H1 (cell line): ENCODE data around the gene LMNA. TPM values are rescaled to one million over a fixed set of nuclear protein-coding genes. Genes with fewer than 3 reads are reported as not detected.
A peak's percentile ranks its signal among the peaks of the same experiment; 100 is the strongest.

ENCODE experiments used
- CTCF ChIA-PET: fragments of 300-600 bp; sonication (Branson Sonifier 250); formaldehyde crosslinking; loops from one replicate; lab custom pipeline; 2021; ENCODE audit not compliant: partially characterized antibody; lab: Charles Lee
- POLR2A ChIA-PET: fragments of 300-600 bp; sonication (Branson Sonifier 250); formaldehyde crosslinking; loops from one replicate; lab custom pipeline; 2021; ENCODE audit warnings: inconsistent platforms; ENCODE audit not compliant: partially characterized antibody; lab: Charles Lee
- DNase-seq, 2 experiments: peaks; one replicate each; pipeline versions ENCODE4 v3.0.0 to v3.0.0-alpha.2; 2010 to 2022; ENCODE audit warnings: low spot score in 2 of 2, low read depth in 1 of 2, mixed read lengths in 1 of 2
- FAIRE-seq: peaks from 2 replicates; lab custom pipeline; 2011; peaks lifted over from hg19 to GRCh38; lab: Jason Lieb, UNC
- H2AFZ ChIP-seq: 2 replicates; pipeline ENCODE4 v1.8.1; 2012; ENCODE audit warnings: low read length, inconsistent platforms
- H2AK5ac ChIP-seq: 2 replicates; pipeline ENCODE4 v1.6.1; 2013; ENCODE audit warnings: low read depth, low read length
- H2BK120ac ChIP-seq: replicated peaks from 2 replicates; pipeline ENCODE3; 2013; ENCODE audit warnings: low read depth, low read length, inconsistent platforms
- H2BK12ac ChIP-seq: 2 replicates; pipeline ENCODE4 v1.6.1; 2013; ENCODE audit warnings: low read depth, low read length
- H2BK15ac ChIP-seq: 2 replicates; pipeline ENCODE4 v1.6.1; 2013; ENCODE audit warnings: low read length
- H2BK20ac ChIP-seq: 2 replicates; pipeline ENCODE4 v1.6.1; 2013; ENCODE audit warnings: low read length
- H2BK5ac ChIP-seq: 2 replicates; pipeline ENCODE4 v1.6.1; 2013; ENCODE audit warnings: low read depth, low read length
- H3K14ac ChIP-seq: 2 replicates; pipeline ENCODE4 v1.6.1; 2013; ENCODE audit warnings: inconsistent platforms; ENCODE audit not compliant: insufficient read length
- H3K18ac ChIP-seq: 2 replicates; pipeline ENCODE4 v1.6.1; 2013; ENCODE audit warnings: low read length; ENCODE audit errors: extremely low read depth
- H3K23ac ChIP-seq: 2 replicates; pipeline ENCODE4 v1.6.1; 2013; ENCODE audit warnings: inconsistent platforms; ENCODE audit not compliant: insufficient read length
- H3K23me2 ChIP-seq: 2 replicates; pipeline ENCODE4 v1.6.1; 2013; ENCODE audit warnings: low read depth, low read length
- H3K27ac ChIP-seq: 2 replicates; pipeline ENCODE4 v1.6.1; 2011; ENCODE audit warnings: low read depth, low read length, inconsistent platforms
- H3K27me3 ChIP-seq, 4 experiments: replicated peaks in 1 of 4; 1 replicate in 1 of 4; 2 replicates in 3 of 4; pipeline versions ENCODE4 v1.6.1 to v1.8.1; 2011 to 2013; ENCODE audit warnings: low read length in 3 of 4, mild to moderate bottlenecking in 3 of 4, inconsistent platforms in 2 of 4, mixed read lengths in 2 of 4, moderate library complexity in 1 of 4; ENCODE audit not compliant: control insufficient read depth in 3 of 4, insufficient read depth in 3 of 4; ENCODE audit errors: extremely low read depth in 1 of 4
- H3K36me3 ChIP-seq, 4 experiments: 2 replicates each; pipeline versions ENCODE4 v1.6.1 to v1.8.1; 2011 to 2013; ENCODE audit warnings: mild to moderate bottlenecking in 4 of 4, low read length in 3 of 4, moderate library complexity in 2 of 4, control low read depth in 1 of 4, inconsistent platforms in 1 of 4; ENCODE audit not compliant: insufficient read depth in 4 of 4, control insufficient read depth in 2 of 4
- H3K4ac ChIP-seq: replicated peaks from 2 replicates; pipeline ENCODE3; 2013; ENCODE audit warnings: low read length, low read depth, mixed read lengths, inconsistent platforms; ENCODE audit not compliant: insufficient read length
- H3K4me1 ChIP-seq, 4 experiments: replicated peaks in 1 of 4; 1 replicate in 1 of 4; 2 replicates in 3 of 4; pipeline versions ENCODE4 v1.6.1 to v1.8.1; 2011 to 2013; ENCODE audit warnings: low read length in 3 of 4, inconsistent platforms in 2 of 4, mixed read lengths in 1 of 4; ENCODE audit not compliant: insufficient read depth in 4 of 4, control insufficient read depth in 3 of 4
- H3K4me2 ChIP-seq, 2 experiments: 2 replicates each; pipeline versions ENCODE4 v1.6.1 to v1.8.1; 2011 to 2013; ENCODE audit warnings: low read depth in 2 of 2, low read length in 2 of 2, control low read depth in 1 of 2, inconsistent platforms in 1 of 2, mild to moderate bottlenecking in 1 of 2; ENCODE audit not compliant: insufficient read depth in 1 of 2
- H3K4me3 ChIP-seq, 4 experiments: fragments of 200-600, 300-600 bp in 1 of 4; sonication (generic), shearing (Covaris generic), sonication (Bioruptor Twin) in 1 of 4; 2 replicates each; pipeline versions ENCODE4 v1.5.1 to v1.8.1; 2011 to 2016; ENCODE audit warnings: low read length in 4 of 4, low read depth in 3 of 4, control low read depth in 2 of 4, inconsistent platforms in 2 of 4, mild to moderate bottlenecking in 2 of 4, mixed read lengths in 1 of 4, moderate library complexity in 1 of 4; ENCODE audit not compliant: insufficient read depth in 2 of 4; ENCODE audit errors: extremely low read depth in 1 of 4
- H3K56ac ChIP-seq: replicated peaks from 2 replicates; pipeline ENCODE3; 2013; ENCODE audit warnings: low read depth, mild to moderate bottlenecking, mixed read lengths, low read length, inconsistent platforms; ENCODE audit not compliant: insufficient read length
- H3K79me1 ChIP-seq: 2 replicates; pipeline ENCODE4 v1.6.1; 2013; ENCODE audit warnings: low read depth, low read length, control low read depth
- H3K79me2 ChIP-seq, 2 experiments: 2 replicates each; pipeline versions ENCODE4 v1.6.1 to v1.8.1; 2012 to 2013; ENCODE audit warnings: low read length in 2 of 2, mild to moderate bottlenecking in 2 of 2, inconsistent platforms in 1 of 2; ENCODE audit not compliant: insufficient read depth in 2 of 2, control insufficient read depth in 1 of 2
- H3K9ac ChIP-seq, 4 experiments: replicated peaks in 1 of 4; 1 replicate in 1 of 4; 2 replicates in 3 of 4; pipeline versions ENCODE4 v1.6.1 to v1.8.1; 2011 to 2013; ENCODE audit warnings: low read depth in 3 of 4, low read length in 3 of 4, control low read depth in 2 of 4, mild to moderate bottlenecking in 2 of 4, moderate library complexity in 2 of 4, inconsistent platforms in 1 of 4; ENCODE audit errors: extremely low read depth in 1 of 4
- H3K9me3 ChIP-seq, 2 experiments: 2 replicates each; pipeline versions ENCODE4 v1.6.1 to v1.8.1; 2012 to 2013; ENCODE audit warnings: mild to moderate bottlenecking in 2 of 2, moderate library complexity in 2 of 2, control low read depth in 1 of 2, inconsistent platforms in 1 of 2, low read depth in 1 of 2, low read length in 1 of 2, mixed read lengths in 1 of 2; ENCODE audit not compliant: insufficient read depth in 2 of 2
- H4K20me1 ChIP-seq, 2 experiments: replicated peaks in 1 of 2; 2 replicates each; pipeline versions ENCODE3 to v1.8.1; 2011 to 2013; ENCODE audit warnings: inconsistent platforms in 2 of 2, low read length in 2 of 2, mild to moderate bottlenecking in 1 of 2; ENCODE audit not compliant: insufficient read depth in 2 of 2, control insufficient read depth in 1 of 2
- H4K5ac ChIP-seq: 2 replicates; pipeline ENCODE4 v1.6.1; 2013; ENCODE audit warnings: low read length, low read depth, mixed read lengths, inconsistent platforms; ENCODE audit not compliant: insufficient read length
- H4K8ac ChIP-seq: 2 replicates; pipeline ENCODE4 v1.8.0; 2013; ENCODE audit warnings: mild to moderate bottlenecking, moderate library complexity, low read length, inconsistent platforms; ENCODE audit not compliant: insufficient read depth; ENCODE audit errors: extremely low read depth
- H4K91ac ChIP-seq: replicated peaks from 2 replicates; pipeline ENCODE3; 2013; ENCODE audit warnings: low read length, mixed read lengths, inconsistent platforms; ENCODE audit not compliant: insufficient read length
- CTBP2 ChIP-seq: IDR thresholded peaks from 2 replicates; pipeline ENCODE4 v1.7.0; 2011; ENCODE audit warnings: borderline replicate concordance, mild to moderate bottlenecking, moderate library complexity, mixed read lengths, low read length; ENCODE audit not compliant: insufficient read depth, insufficient read length
- KDM1A ChIP-seq: fragments of 200-600, 300-600 bp; sonication (generic); IDR thresholded peaks from 2 replicates; pipeline ENCODE4 v1.7.1; 2016; ENCODE audit warnings: mild to moderate bottlenecking, low read length, borderline replicate concordance
- RNF2 ChIP-seq: fragments of 200-900, 300-1000 bp; sonication (generic); IDR thresholded peaks from 2 replicates; pipeline ENCODE4 v1.7.1; 2016; ENCODE audit warnings: borderline replicate concordance, low read depth, mild to moderate bottlenecking, antibody characterized with exemption, low read length; ENCODE audit not compliant: poor library complexity, severe bottlenecking; ENCODE audit errors: missing control alignments
- ZNF274 ChIP-seq: IDR thresholded peaks from 2 replicates; pipeline ENCODE4 v1.7.0; 2012; ENCODE audit warnings: low read length, borderline replicate concordance; ENCODE audit errors: extremely low read depth
- WGBS, 2 experiments: shearing (Covaris generic) in 1 of 2; methylation state at CpG; one replicate each; pipeline versions ENCODE4 v1.1.6 to v1.1.7; 2013 to 2015; ENCODE audit warnings: low lambda C conversion rate in 2 of 2, mixed read lengths in 2 of 2, inconsistent platforms in 1 of 2, low coverage in 1 of 2, missing lambda C conversion rate in 1 of 2; ENCODE audit not compliant: insufficient replicate concordance in 2 of 2, insufficient coverage in 1 of 2, insufficient read length in 1 of 2; ENCODE audit errors: extremely low coverage in 1 of 2, missing lambda C conversion rate in 1 of 2; 5-methylcytosine and 5-hydroxymethylcytosine counted together
- polyA plus RNA-seq, 7 experiments: library from polyadenylated mRNA; depleted of rRNA in 3 of 7; stranded (reverse) in 5 of 7; unstranded in 2 of 7; fragments of >200 nt in 5 of 7; fragments of 200-250 nt in 2 of 7; gene quantifications; 1 replicate in 5 of 7; 2 replicates in 1 of 7; 4 replicates in 1 of 7; pipeline versions ENCODE4 v1.2.1 to v1.2.3, GENCODE V29; 2011 to 2013; ENCODE audit warnings: missing spikeins in 2 of 7, mixed read lengths in 2 of 7
- total RNA-seq: library from RNA; stranded (reverse); fragmentation: NEBNext Ultra II Directional; extraction: Animal tissue kit (Norgen Biotek cat#: 25700); gene quantifications from 2 replicates; pipeline ENCODE4 v1.2.1, GENCODE V29; 2021

Gene LMNA
- total and polyA plus RNA-seq, 2 of the 8 experiments (the other 6 are each of a cell fraction or from before 2014, with no cell fraction given): 25.8 to 46.8 TPM

- Histone ChIP-seq H3K14ac (no peak overlapping the region), H3K9me3 (no peaks in the 10 kb centered on the region), H3K36me3 (no peaks in the 10 kb centered on the region), H4K5ac (no peak overlapping the region), H4K8ac (no peak overlapping the region), H2BK5ac (no peak overlapping the region), H3K27me3 (peaks cover 0 to 2% (median 0%) of the 10 kb centered on the region in 4 experiments; a peak in 1 of 7 replicates), H3K23ac (no peak overlapping the region), H3K79me2 (no peaks in the 10 kb centered on the region; a peak in 1 of 4 replicates), H3K9ac (no peak overlapping the region), H2BK20ac (no peak overlapping the region), H2BK15ac (no peak overlapping the region), H3K27ac (no peak overlapping the region), H3K18ac (no peak overlapping the region), H3K56ac (no peak overlapping the region), H2BK12ac (peak overlapping the region; percentile 52; the same call in 1 of the 2 replicates), H3K4ac (no peak overlapping the region), H2BK120ac (no peak overlapping the region), H3K4me2 (no peak overlapping the region), H4K91ac (no peak overlapping the region), H3K23me2 (peaks cover 13% of the 10 kb centered on the region), H3K4me1 (peaks cover 10 to 23% (median 19%) of the 10 kb centered on the region in 4 experiments), H3K79me1 (0 out of 2 replicates have a peak, but pooled peaks cover 2% of the 10 kb centered on the region), H4K20me1 (peaks cover 8 to 11% of the 10 kb centered on the region in 2 experiments), H2AK5ac (no peak overlapping the region), H2AFZ (no peak overlapping the region), H3K4me3 (no peak overlapping the region)
- CTCF ChIA-PET: interaction anchor here (1.0 to 42.4 kb wide), 5 partner anchors 15 to 114 kb away, joined by 3 to 1994 read pairs (median 8); partner anchors contain the start of gene MEX3A
- FAIRE-seq (no peak), DNase-seq (no peak)
- TF ChIP-seq KDM1A (peak; percentile 49; the same call in 1 of the 2 replicates), RNF2 (no peak), ZNF274 (no peak), CTBP2 (no peak)
- 84% methylated on average over 4 of the region's 4 CpGs; no CpG with 5 or more reads in 1 of the 2 experiments for WGBS, 2 experiments
- POLR2A ChIA-PET: interaction anchor here (0.6 to 28.0 kb wide), 7 partner anchors 9 to 291 kb away, joined by 3 to 763 read pairs (median 3); partner anchors contain the start of genes MEX3A and SLC25A44
Observed at GRCh38 chr1:156111355-156111962, 3.1 kb upstream of the LMNA start.
